A549 (cell line): ENCODE data around the gene PSMB9. TPM values are rescaled to one million over a fixed set of nuclear protein-coding genes. Genes with fewer than 3 reads are reported as not detected.

Experiments used
- ATAC-seq, 2 experiments: fragments of 200-7000 bp in 1 of 2; fragments of >200 bp in 1 of 2; cut with Nextera tagmentation in 1 of 2; cut with Tn5 transposase in 1 of 2; 3 replicates each; pipeline versions ENCODE4 v1.8.0 to v1.9.1; 2018 to 2020; ENCODE audit warnings: mild to moderate bottlenecking in 1 of 2, moderate library complexity in 1 of 2
- CTCF ChIA-PET: fragments of 300-600 bp; sonication (Branson Sonifier 250); formaldehyde crosslinking; extraction: SDS; loops from one replicate; lab custom pipeline; 2021; ENCODE audit warnings: antibody characterized with exemption, inconsistent platforms; lab: Yijun Ruan, JAX
- POLR2A ChIA-PET: fragments of 350-600 bp; formaldehyde crosslinking; extraction: SDS; loops from one replicate; lab custom pipeline; 2021; ENCODE audit warnings: antibody characterized with exemption, inconsistent platforms; lab: Yijun Ruan, JAX
- DNase-seq, 2 experiments: peaks; one replicate each; pipeline versions ENCODE4 v3.0.0 to v3.0.0-alpha.2; 2011 to 2016; ENCODE audit warnings: low read depth in 1 of 2, low spot score in 1 of 2
- FAIRE-seq: peaks from 2 replicates; lab custom pipeline; 2011; peaks lifted over from hg19 to GRCh38; lab: Jason Lieb, UNC
- H3K27ac ChIP-seq, 2 experiments: fragments of >200 bp; sonication (Bioruptor Twin); formaldehyde crosslinking; 3 replicates each; pipeline ENCODE4 v1.5.1; 2016 to 2017
- H3K4me1 ChIP-seq: fragments of >200 bp; sonication (Bioruptor Twin); formaldehyde crosslinking; 3 replicates; pipeline ENCODE4 v1.6.1; 2016
- H3K4me2 ChIP-seq: fragments of >200 bp; sonication (Bioruptor Twin); formaldehyde crosslinking; 3 replicates; pipeline ENCODE4 v1.6.1; 2016
- H3K4me3 ChIP-seq: fragments of >200 bp; sonication (Bioruptor Twin); formaldehyde crosslinking; 3 replicates; pipeline ENCODE4 v1.5.1; 2016
- H3K9me3 ChIP-seq: fragments of >200 bp; sonication (Bioruptor Twin); formaldehyde crosslinking; 3 replicates; pipeline ENCODE4 v1.6.1; 2016
- ATOH8 ChIP-seq: fragments of 250-450 bp; sonication (Bioruptor Pico); IDR thresholded peaks from 2 replicates; pipeline ENCODE4 v1.5.0; 2020; ENCODE audit warnings: low read depth, mild to moderate bottlenecking, moderate library complexity
- CEBPB ChIP-seq, 2 experiments: fragments of >200 bp in 1 of 2; sonication (Bioruptor Twin) in 1 of 2; formaldehyde crosslinking in 1 of 2; IDR thresholded peaks; 2 replicates each; pipeline ENCODE4 v1.6.1; 2012 to 2016
- CHD2 ChIP-seq: fragments of 150-350 bp; IDR thresholded peaks from 2 replicates; pipeline ENCODE4 v1.6.1; 2014; ENCODE audit warnings: low read length; ENCODE audit not compliant: partially characterized antibody
- EP300 ChIP-seq, 2 experiments: fragments of >200 bp; sonication (Bioruptor Twin); formaldehyde crosslinking; IDR thresholded peaks; 2 replicates in 1 of 2; 3 replicates in 1 of 2; pipeline ENCODE4 v1.6.1; 2016 to 2017
- ESRRA ChIP-seq: fragments of 150-350 bp; IDR thresholded peaks from 2 replicates; pipeline ENCODE4 v1.6.1; 2014; ENCODE audit warnings: mild to moderate bottlenecking, low read length, borderline replicate concordance
- FOSL2 ChIP-seq, 2 experiments: fragments of 450-650 bp in 1 of 2; fragments of >200 bp in 1 of 2; sonication (Bioruptor Twin) in 1 of 2; formaldehyde crosslinking; IDR thresholded peaks; 2 replicates each; pipeline versions ENCODE4 v1.5.0 to v1.6.1; 2016 to 2020; ENCODE audit warnings: mild to moderate bottlenecking in 1 of 2, moderate library complexity in 1 of 2
- GATA3 ChIP-seq: IDR thresholded peaks from 2 replicates; pipeline ENCODE4 v1.6.1; 2012; ENCODE audit warnings: borderline replicate concordance
- HDAC2 ChIP-seq: fragments of 200-600 bp; sonication (generic); IDR thresholded peaks from 2 replicates; pipeline ENCODE4 v1.6.1; 2016
- HES2 ChIP-seq: fragments of >200 bp; sonication (Bioruptor Twin); formaldehyde crosslinking; IDR thresholded peaks from 2 replicates; pipeline ENCODE4 v1.6.1; 2016
- HEYL ChIP-seq: fragments of 250-450 bp; sonication (Bioruptor Pico); IDR thresholded peaks from 2 replicates; pipeline ENCODE4 v1.8.0; 2021; ENCODE audit warnings: mild to moderate bottlenecking, moderate library complexity
- JUN ChIP-seq, 2 experiments: fragments of >200 bp; sonication (Bioruptor Twin); formaldehyde crosslinking; IDR thresholded peaks; 2 replicates in 1 of 2; 3 replicates in 1 of 2; pipeline ENCODE4 v1.6.1; 2016 to 2017
- KDM1A ChIP-seq: fragments of 200-600 bp; sonication (generic); IDR thresholded peaks from 2 replicates; pipeline ENCODE4 v1.6.1; 2016; ENCODE audit warnings: low read depth, mild to moderate bottlenecking
- MAFK ChIP-seq: fragments of 450-650 bp; IDR thresholded peaks from 2 replicates; pipeline ENCODE4 v1.6.1; 2014; ENCODE audit not compliant: partially characterized antibody
- MAZ ChIP-seq: fragments of 150-350 bp; IDR thresholded peaks from 2 replicates; pipeline ENCODE4 v1.6.1; 2014; ENCODE audit warnings: antibody characterized with exemption, low read depth, low read length, borderline replicate concordance
- NFE2L2 ChIP-seq: fragments of 150-350 bp; conservative IDR thresholded peaks from 2 replicates; pipeline ENCODE4 v1.6.1; 2014; ENCODE audit warnings: low read length
- PHF8 ChIP-seq: fragments of 200-600 bp; sonication (generic); IDR thresholded peaks from 2 replicates; pipeline ENCODE4 v1.6.1; 2016; ENCODE audit warnings: low read depth, mild to moderate bottlenecking, antibody characterized with exemption, moderate library complexity, borderline replicate concordance
- RCOR1 ChIP-seq: fragments of 150-350 bp; IDR thresholded peaks from 2 replicates; pipeline ENCODE4 v1.6.1; 2014; ENCODE audit warnings: antibody characterized with exemption, low read length, low read depth
- ZSCAN20 ChIP-seq: fragments of 250-450 bp; sonication (Bioruptor Pico); IDR thresholded peaks from 2 replicates; pipeline ENCODE4 v1.8.0; 2022; ENCODE audit warnings: mild to moderate bottlenecking, moderate library complexity
- WGBS: methylation state at CpG from one replicate; pipeline ENCODE4 v1.1.6; 2017; ENCODE audit errors: missing lambda C conversion rate; 5-methylcytosine and 5-hydroxymethylcytosine counted together
- polyA plus RNA-seq, 4 experiments: library from polyadenylated mRNA; depleted of rRNA in 3 of 4; stranded (reverse); fragments of >200 nt; fragmentation: RNase III in 1 of 4; extraction: RNeasy Plus Mini Kit Qiagen cat#74134 plus additional on column Dnase treatment in 1 of 4; gene quantifications; 2 replicates in 3 of 4; 3 replicates in 1 of 4; pipeline ENCODE4 v1.2.3, GENCODE V29; 2011 to 2017

The PSMB9 gene
- polyA plus RNA-seq, 2 of the 4 experiments (the other 2 are of a cell fraction) = 9.2 to 12.5 TPM

- H3K4me1 ChIP-seq = peaks cover 15% of the 10 kb centered on the region
- TF ChIP-seq HDAC2 (no peak), PHF8 (no peak), MAFK (no peak), ATOH8 (CRISPR knock-in tag) (no peak), RCOR1 (no peak), HEYL (CRISPR knock-in tag) (no peak), KDM1A (no peak)
- TF ChIP-seq, all 56 proteins: peak for 0
- WGBS = 84% methylated on average over 14 of the region's 14 CpGs
- no peak for FAIRE-seq
- H3K27ac ChIP-seq = no peak overlapping the region
- H3K4me3 ChIP-seq = no peak overlapping the region
- no peak overlapping the region for H3K4me2 ChIP-seq
- no peaks in the 10 kb centered on the region for H3K9me3 ChIP-seq
- DNase-seq = no peak
- ChIA-PET CTCF (interaction anchor here (1.4 to 9.4 kb wide), 3 partner anchors 11 to 31 kb away, joined by 6 to 225 read pairs (median 53); partner anchors contain the start of genes PSMB8 and TAP2), POLR2A (interaction anchor here (1.1 kb wide), 1 partner anchor 114 kb away, joined by 3 read pairs; no protein-coding TSS in a partner anchor)
- ATAC-seq = no peak
These were observed 3.3 kb downstream of the PSMB9 start for GRCh38 chr6:32857156-32857891.

GRCh38 chr6:32858194-32858593 is 4.2 kb downstream of the PSMB9 start:
- no peak overlapping the region for H3K4me3 ChIP-seq
- H3K4me1 ChIP-seq = peaks cover 13% of the 10 kb centered on the region
- DNase-seq (no peak), ATAC-seq (no peak)
- CTCF ChIA-PET = interaction anchor here (1.2 to 9.4 kb wide), 5 partner anchors 10 to 42 kb away, joined by 3 to 225 read pairs (median 6); partner anchors contain the start of genes PSMB8 and TAP2
- no peaks in the 10 kb centered on the region for H3K9me3 ChIP-seq
- WGBS = 72% methylated on average over 5 of the region's 5 CpGs
- POLR2A ChIA-PET = interaction anchor here (1.1 to 1.4 kb wide), 2 partner anchors 20 to 114 kb away, joined by 3 to 4 read pairs; partner anchors contain the start of gene TAP2
- H3K27ac ChIP-seq = no peak overlapping the region
- no peak overlapping the region for H3K4me2 ChIP-seq
- TF ChIP-seq EP300 (IDR thresholded peaks at IDR 0.05) (no peak), MAFK (peak; percentile 68), HEYL (CRISPR knock-in tag) (no peak)
- TF ChIP-seq, all 56 proteins: peak for 1
- no peak for FAIRE-seq

- no peak for FAIRE-seq
- 71% methylated on average over 1 of the region's 1 CpG for WGBS
- Histone ChIP-seq H3K4me1 (peaks cover 9% of the 10 kb centered on the region; the same call in 2 of the 3 replicates), H3K4me3 (no peak overlapping the region), H3K27ac (peak overlapping the region in 1 of 2 experiments; percentile 69; a peak in 2 of 6 replicates)
- POLR2A ChIA-PET = interaction anchor here (1.2 kb wide), 1 partner anchor 22 kb away, joined by 12 read pairs; the partner anchor contains the start of gene TAP2
- no peak for TF ChIP-seq RCOR1
- TF ChIP-seq, all 56 proteins: peak for 0
- H3K9me3 ChIP-seq = no peaks in the 10 kb centered on the region
- CTCF ChIA-PET = interaction anchor here (1.2 to 9.4 kb wide), 4 partner anchors 8 to 35 kb away, joined by 4 to 225 read pairs (median 16); partner anchors contain the start of genes PSMB8 and TAP2
- DNase-seq (no peak), ATAC-seq (no peak)
- H3K4me2 ChIP-seq = peak overlapping the region; percentile 75
These were observed 6.7 kb downstream of the PSMB9 start for GRCh38 chr6:32860674-32861073.

GRCh38 chr6:32862725-32863124 is 8.7 kb downstream of the PSMB9 start:
- CTCF ChIA-PET = interaction anchor here (0.6 to 13.9 kb wide), 3 partner anchors 21 to 448 kb away, joined by 3 to 253 read pairs (median 3); partner anchors contain the start of genes PSMB8 and TAP2
- peak in 1 of 2 experiments; percentile 39; a peak in 1 of 4 replicates for TF ChIP-seq CEBPB (IDR thresholded peaks at IDR 0.05)
- TF ChIP-seq CHD2 = no peak
- H3K4me1 ChIP-seq = peaks cover 9% of the 10 kb centered on the region; the same call in 2 of the 3 replicates
- POLR2A ChIA-PET = no interaction called here
- FAIRE-seq (no peak), DNase-seq (no peak), ATAC-seq (no peak)
- H3K27ac ChIP-seq = no peak overlapping the region
- no peak overlapping the region for H3K4me3 ChIP-seq
- no peaks in the 10 kb centered on the region for H3K9me3 ChIP-seq
- H3K4me2 ChIP-seq = no peak overlapping the region
- WGBS = 68% methylated on average over 3 of the region's 3 CpGs

GRCh38 chr6:32865724-32866443 is 11.9 kb downstream of the PSMB9 start:
- H3K4me3 ChIP-seq = no peak overlapping the region
- H3K4me2 ChIP-seq = no peak overlapping the region
- ATAC-seq (no peak), DNase-seq (no peak), FAIRE-seq (no peak)
- WGBS = 50% methylated on average over 10 of the region's 10 CpGs
- CTCF ChIA-PET = interaction anchor here (13.9 kb wide), 1 partner anchor 24 kb away, joined by 253 read pairs; the partner anchor contains the start of genes PSMB8 and TAP2
- no peak overlapping the region for H3K27ac ChIP-seq
- no peaks in the 10 kb centered on the region for H3K9me3 ChIP-seq
- POLR2A ChIA-PET = no interaction called here
- peaks cover 5% of the 10 kb centered on the region; the same call in 2 of the 3 replicates for H3K4me1 ChIP-seq
- no peak for TF ChIP-seq ESRRA
- no peak for TF ChIP-seq NFE2L2
- no peak for TF ChIP-seq CEBPB (IDR thresholded peaks at IDR 0.05)
- no peak for TF ChIP-seq HDAC2
- TF ChIP-seq MAFK = no peak
- no peak for TF ChIP-seq MAZ
- no peak for TF ChIP-seq HES2
- TF ChIP-seq KDM1A = no peak
- TF ChIP-seq ZSCAN20 (CRISPR knock-in tag) = no peak
- TF ChIP-seq JUN (IDR thresholded peaks at IDR 0.05) = no peak
- no peak for TF ChIP-seq CHD2
- TF ChIP-seq GATA3 = no peak
- TF ChIP-seq FOSL2 (IDR thresholded peaks at IDR 0.05) = no peak
- TF ChIP-seq FOSL2 (CRISPR knock-in tag; IDR thresholded peaks at IDR 0.05) = no peak
